HG02610 (cell line): ENCODE results near the gene GABBR2.

Source experiments
- ATAC-seq: cut with Tn5 transposase; IDR thresholded peaks from one replicate; pipeline ENCODE4 v1.9.1; 2021; ENCODE audit warnings: mild to moderate bottlenecking, moderate library complexity; ENCODE audit not compliant: unreplicated experiment

The GABBR2 gene

GRCh38 chr9:98724810-98725530 is 16.2 kb upstream of the GABBR2 start:
- ATAC-seq, result no peak

DNA sequence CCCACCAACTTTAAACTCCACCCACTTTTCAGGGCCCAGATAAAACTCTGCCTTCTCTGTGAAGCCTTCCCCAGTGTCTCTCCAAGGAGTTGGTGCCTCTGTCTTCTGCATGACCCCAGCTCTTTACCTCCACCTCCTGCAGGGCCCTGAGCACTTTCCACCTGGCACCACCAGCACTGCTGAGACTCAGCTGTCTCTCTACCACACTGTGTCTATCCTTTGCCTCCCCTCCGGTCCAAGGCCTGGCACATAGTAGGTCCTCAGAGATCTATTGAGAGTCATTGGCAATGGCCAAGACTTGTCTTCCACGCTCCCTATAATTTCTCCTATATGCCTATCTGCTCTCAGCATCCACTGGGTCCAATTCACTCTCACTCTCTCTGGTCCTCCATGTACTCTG is 12.9 kb upstream of the GABBR2 start:
- ATAC-seq, result no peak

- ATAC-seq, result no peak
Measured at GRCh38 chr9:98720402-98720801, 11.7 kb upstream of the GABBR2 start.

DNA sequence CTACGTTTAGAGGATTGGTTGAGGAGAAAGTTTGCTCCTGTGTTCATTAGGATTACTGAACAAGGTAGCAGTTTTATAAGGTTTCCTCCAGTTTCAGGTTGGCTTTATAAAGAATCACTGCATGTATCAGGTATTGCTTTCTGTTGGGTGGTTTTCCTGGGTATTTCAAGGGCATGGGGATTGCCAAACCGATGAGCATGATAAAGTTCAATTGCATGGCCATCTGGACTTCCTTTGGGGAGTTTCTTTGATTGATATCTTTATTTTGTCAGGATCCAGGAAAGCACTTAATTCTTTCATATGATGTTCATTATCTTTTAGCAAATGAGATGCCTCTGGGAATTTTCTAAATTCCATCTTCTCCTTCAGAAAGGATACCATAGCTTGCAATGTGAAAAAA is 10.3 kb upstream of the GABBR2 start:
- no peak for ATAC-seq

GRCh38 chr9:98714833-98715232 is 6.1 kb upstream of the GABBR2 start:
- ATAC-seq, result no peak

GRCh38 chr9:98712987-98713386 is 4.3 kb upstream of the GABBR2 start:
- no peak for ATAC-seq

DNA sequence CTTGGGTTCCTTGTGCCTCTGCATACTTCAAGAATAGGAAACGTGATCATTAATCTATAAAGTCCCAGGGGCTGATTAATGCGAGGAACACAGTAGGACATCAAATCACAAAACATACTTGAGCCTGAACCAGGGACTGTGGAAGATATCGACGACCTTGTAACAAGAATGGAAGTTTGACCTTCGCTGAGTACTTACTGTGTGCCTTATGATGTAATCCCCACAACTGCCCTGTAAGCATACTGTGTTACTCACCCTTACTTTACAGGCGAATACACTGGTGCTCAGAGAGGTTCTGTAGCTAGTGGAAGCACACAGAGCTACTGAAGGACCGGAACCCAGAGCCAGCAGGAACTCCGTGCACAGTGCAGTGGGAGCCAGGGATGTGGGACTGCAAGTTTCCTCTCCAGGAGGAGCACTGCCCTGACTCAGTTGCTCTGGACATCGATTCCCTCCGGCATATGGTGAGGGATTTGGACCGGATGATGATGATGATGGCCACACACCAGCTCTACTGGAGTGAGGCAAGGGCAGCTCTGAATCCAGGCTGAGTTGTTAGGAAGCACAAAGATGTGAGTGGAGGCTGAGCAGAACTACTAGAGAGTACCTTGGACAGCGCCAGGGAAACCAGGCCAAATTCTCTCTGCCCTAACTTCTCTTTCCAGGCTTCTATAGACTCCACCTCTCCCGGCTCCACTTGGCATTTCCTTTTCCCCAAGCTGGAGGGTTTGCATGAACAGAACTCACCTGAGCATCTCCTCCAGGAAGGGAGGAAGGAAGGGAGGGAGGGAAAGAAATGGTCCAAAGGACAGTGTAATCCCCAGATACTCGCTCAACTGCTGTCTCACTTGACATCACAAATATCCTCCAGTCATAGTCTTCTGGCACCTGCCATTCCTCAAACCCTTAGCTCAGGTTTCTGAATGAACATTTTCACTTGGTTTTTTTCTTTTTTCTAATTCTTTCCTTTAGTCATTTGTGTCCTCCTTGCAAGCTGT is 1.5 kb upstream of the GABBR2 start:
- no peak for ATAC-seq

- ATAC-seq, result no peak
Measured at GRCh38 chr9:98708103-98708932, 417 bp downstream of the GABBR2 start.

DNA sequence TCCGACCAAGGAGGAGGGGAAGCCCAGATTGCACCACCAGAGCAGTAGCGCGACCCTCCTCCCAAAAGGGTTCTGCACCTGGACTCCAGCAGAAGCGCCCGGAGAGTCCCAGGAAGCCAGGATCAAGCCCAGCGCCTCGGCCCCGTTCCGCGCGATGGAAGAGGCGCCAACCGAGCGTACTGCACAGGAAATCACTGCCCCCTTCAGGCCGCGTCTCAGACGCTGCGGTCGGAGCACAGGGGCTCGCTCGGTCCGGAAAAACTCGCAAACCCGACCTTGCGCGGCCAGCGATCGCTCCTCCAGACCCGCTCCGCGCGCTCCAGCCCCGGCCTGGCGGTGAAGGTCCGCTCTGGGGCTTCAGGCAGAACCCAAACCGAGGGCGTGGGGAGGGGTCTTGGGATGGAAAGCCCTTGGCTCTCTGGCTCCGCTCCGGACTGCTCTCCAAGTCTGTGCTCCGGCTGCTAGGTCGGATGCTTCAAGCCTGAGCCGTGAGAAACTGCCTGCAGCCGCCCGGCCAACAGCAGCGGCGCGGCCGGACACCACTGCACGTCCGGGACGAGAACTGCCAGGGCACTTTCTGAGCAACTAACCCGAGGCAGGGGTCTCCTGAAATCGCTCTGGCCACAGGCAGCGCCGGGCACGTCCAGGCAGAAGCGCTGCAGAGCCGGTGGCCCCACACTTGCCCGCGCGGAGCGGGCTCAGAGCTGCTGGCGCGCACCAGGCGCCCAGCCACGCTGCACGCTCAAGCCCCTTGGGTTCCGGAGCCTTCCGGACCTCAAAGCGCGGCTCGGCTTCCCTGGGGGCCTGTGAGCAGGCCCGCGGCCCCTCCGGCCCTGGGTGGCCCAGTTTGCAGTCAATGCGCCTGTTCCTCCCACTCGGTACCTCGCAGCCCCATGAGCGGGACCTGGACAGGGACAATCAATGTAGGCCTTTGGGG is 1.3 kb downstream of the GABBR2 start:
- ATAC-seq, result no peak

DNA sequence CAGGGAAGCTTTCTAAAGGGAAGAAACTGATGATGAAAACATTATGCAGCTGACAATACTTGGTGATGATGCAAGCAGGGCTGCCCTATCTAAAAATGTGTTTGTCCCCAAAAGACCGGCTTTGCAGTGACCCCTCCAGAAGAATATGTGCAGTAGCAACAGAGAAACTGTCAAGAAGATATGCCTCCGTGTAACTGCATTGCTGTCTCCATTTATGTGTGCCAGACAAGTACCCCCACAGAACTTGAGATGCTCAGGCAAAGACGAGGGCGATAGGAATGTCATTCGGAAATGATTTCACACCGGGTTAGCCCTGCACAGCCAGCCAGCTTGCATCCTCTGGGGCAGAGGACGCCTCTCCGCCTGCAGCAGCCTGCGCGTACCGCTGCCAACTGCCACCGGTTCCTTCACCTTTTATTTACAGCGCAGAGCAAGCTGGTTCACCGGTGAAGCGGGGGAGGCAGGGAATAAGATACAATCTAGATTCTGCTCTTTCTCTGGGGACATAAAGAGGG is 2.0 kb downstream of the GABBR2 start:
- no peak for ATAC-seq

GRCh38 chr9:98702835-98703380 is 5.8 kb downstream of the GABBR2 start:
- ATAC-seq, result no peak

DNA sequence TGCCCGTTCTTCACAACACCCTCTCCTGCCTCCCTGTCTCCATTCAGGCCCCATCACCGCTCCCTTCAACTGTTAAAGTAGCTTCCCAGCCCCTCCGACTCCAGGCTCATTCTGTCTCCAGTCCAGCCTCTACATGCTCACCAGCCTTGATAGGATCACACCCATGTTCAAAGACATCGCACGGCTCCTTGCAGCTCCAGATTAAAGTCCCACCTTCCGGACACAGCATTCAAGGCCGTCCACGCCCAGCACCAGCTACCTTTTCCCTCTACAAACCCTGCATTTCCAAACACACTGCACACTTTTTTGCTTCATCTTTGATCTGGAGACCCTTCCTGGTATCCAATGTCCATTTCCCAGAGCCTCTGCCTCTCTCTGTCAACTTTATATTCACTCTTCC is 6.4 kb downstream of the GABBR2 start:
- no peak for ATAC-seq

DNA sequence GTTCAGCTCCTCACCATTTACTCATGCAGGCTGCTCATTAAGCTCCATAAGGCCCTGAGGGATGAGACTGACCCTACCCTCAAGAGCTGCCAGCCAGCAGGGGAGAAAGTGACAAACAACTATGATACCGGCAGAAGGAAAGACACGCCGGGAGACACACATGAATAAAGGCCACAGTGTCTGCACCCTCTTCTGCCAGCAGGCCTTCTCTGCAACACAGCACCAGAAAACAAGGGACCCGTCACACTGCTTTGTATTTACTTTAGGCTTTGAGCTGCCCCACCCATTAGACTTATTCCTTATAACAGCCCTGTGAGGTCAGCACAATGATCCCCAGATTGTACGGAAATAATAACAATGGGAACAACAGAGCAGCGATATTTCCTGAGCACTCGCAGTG is 7.2 kb downstream of the GABBR2 start:
- ATAC-seq, result no peak

GRCh38 chr9:98700801-98701200 is 7.9 kb downstream of the GABBR2 start:
- ATAC-seq, result no peak

DNA sequence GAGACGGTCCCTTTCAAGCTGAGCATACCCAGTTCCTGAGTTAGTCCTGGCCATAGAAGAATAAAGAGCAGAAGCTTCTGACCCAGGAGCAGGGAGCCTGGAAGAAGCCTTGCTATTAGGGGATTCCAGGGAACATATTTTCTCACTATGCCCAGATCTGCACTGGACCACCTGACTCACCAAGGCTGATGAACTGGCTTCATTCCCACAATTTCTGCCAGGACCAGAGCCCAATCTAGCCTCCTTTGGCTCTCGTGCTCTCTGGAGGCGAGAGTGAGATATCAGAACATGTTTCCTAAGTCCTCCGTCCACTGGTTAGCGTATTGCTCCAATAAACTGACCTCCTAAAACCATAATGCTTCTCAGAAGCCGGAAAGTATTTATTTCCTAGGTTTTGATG is 9.9 kb downstream of the GABBR2 start:
- no peak for ATAC-seq

DNA sequence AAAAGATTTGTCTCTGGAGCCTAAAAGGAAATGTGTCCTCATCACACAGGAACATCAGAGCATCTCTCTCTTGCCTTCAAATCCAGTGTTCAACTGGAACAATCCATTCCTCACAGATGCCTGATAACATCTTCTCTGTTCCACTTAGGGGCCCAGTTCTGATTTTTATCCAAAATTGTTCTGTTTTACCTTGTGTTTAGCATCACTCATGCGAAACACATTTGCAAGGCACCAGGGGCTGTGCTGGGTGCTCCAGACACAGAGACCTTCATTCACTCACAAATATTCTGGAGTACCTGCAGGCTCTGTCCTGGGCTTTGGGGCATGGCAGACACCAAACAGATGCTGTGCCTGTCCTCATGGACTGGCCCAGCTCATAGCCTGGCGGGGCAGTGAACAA is 13.8 kb downstream of the GABBR2 start:
- no peak for ATAC-seq

DNA sequence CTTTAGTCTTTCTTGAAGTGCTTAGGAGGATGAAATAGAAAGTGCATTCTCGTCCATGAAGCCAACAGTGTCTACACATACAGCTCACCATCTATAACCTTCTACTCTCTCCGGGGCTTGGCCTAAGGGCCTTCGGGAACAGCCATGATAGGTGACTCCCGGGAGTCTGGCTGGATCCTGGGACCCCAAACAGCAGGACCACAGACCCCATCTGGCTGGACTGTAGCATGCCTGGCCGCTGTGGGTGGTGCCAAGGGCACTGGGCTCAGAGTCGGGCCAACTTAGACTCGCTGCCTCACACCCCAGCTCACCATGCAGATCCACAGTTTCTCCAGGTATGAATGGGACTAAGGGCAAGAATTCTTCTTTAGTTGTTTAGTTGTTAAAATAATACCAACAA is 16.3 kb downstream of the GABBR2 start:
- no peak for ATAC-seq

DNA sequence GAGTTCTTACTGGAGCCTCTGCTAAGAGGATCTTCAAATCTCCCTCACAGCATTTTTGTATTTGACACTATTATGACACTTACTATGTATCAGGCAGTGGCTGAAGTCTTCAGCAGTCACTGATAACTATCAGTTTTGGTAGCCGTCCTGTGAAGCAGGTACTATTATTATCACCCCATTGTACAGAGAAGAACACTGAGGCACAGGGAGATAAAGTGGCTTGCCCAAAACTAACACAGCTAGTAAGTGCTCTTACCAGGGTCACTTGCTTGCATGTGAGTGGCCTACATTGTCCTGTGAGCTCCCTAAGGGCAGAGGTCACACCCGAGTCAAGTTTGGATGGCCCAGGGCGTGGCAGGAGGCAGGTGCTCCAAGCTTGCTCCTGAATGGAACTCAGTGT is 16.8 kb downstream of the GABBR2 start:
- no peak for ATAC-seq

- no peak for ATAC-seq
Measured at GRCh38 chr9:98690686-98691085, 18.0 kb downstream of the GABBR2 start.
